ENCODE data around the gene NDFIP2.

DNA sequence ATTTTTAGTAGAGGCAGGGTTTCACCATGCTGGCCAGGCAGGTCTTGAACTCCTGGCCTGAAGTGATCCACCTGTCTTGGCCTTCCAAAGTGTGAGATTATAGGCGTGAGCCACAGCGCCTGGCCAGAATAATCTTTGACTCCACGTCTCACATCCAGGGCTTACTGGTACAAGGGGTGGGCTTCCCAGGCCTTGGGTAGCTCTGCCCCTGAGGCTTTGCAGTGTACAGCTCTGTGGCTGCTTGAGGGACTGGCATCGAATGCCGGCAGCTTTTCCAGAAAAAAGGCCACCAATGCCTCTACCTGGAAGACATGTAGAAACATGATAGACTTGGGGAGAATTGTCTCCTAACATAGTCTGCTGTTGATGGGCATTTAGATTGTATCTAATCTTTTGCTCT is 57.8 kb downstream of the NDFIP2 start:
- TF ChIP-seq, protein P1, sequence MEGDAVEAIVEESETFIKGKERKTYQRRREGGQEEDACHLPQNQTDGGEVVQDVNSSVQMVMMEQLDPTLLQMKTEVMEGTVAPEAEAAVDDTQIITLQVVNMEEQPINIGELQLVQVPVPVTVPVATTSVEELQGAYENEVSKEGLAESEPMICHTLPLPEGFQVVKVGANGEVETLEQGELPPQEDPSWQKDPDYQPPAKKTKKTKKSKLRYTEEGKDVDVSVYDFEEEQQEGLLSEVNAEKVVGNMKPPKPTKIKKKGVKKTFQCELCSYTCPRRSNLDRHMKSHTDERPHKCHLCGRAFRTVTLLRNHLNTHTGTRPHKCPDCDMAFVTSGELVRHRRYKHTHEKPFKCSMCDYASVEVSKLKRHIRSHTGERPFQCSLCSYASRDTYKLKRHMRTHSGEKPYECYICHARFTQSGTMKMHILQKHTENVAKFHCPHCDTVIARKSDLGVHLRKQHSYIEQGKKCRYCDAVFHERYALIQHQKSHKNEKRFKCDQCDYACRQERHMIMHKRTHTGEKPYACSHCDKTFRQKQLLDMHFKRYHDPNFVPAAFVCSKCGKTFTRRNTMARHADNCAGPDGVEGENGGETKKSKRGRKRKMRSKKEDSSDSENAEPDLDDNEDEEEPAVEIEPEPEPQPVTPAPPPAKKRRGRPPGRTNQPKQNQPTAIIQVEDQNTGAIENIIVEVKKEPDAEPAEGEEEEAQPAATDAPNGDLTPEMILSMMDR (IDR thresholded peaks at IDR 0.05; ENCODE audit: extremely low read depth in 1 of 2, insufficient read depth in 1 of 2, low read depth in 1 of 2, low read length in 2 of 2): no peak
- TF ChIP-seq POLR2AphosphoS5 (IDR thresholded peaks at IDR 0.05; ENCODE audit: insufficient read depth, low read depth, low read length) (no peak), JUN (IDR thresholded peaks at IDR 0.05; ENCODE audit: borderline replicate concordance, insufficient read depth, insufficient read length, low read depth) (no peak), EZH2 (IDR thresholded peaks at IDR 0.05; ENCODE audit: borderline replicate concordance, low read depth, low read length, severe bottlenecking) (no peak), POLR2A (IDR thresholded peaks at IDR 0.05; ENCODE audit: low read depth, low read length) (no peak), MAX (IDR thresholded peaks at IDR 0.05; ENCODE audit: insufficient read depth, insufficient read length) (no peak), FOS (IDR thresholded peaks at IDR 0.05; ENCODE audit: borderline replicate concordance, insufficient read depth, low read length) (no peak), MYC (IDR thresholded peaks at IDR 0.05; ENCODE audit: low read depth, low read length) (no peak), GATA2 (IDR thresholded peaks at IDR 0.05; ENCODE audit: insufficient read depth, insufficient read length, low read depth, low read length) (no peak)

Measured in endothelial cell of umbilical vein (primary cell).